Stimulated activated CD8-positive, alpha-beta memory T cell treated with anti-CD3 and anti-CD28 coated beads, Interleukin-15, amount 100 ng/mL, for 48 hours (primary cell): ENCODE results near the gene MPI.

ENCODE experiments used
- DNase-seq, 2 donors: peaks; one replicate each; pipeline ENCODE4 v3.0.0-alpha.2; 2020; ENCODE audit warnings: low read depth in 2 of 2

The MPI gene, protein sequence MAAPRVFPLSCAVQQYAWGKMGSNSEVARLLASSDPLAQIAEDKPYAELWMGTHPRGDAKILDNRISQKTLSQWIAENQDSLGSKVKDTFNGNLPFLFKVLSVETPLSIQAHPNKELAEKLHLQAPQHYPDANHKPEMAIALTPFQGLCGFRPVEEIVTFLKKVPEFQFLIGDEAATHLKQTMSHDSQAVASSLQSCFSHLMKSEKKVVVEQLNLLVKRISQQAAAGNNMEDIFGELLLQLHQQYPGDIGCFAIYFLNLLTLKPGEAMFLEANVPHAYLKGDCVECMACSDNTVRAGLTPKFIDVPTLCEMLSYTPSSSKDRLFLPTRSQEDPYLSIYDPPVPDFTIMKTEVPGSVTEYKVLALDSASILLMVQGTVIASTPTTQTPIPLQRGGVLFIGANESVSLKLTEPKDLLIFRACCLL

DNA sequence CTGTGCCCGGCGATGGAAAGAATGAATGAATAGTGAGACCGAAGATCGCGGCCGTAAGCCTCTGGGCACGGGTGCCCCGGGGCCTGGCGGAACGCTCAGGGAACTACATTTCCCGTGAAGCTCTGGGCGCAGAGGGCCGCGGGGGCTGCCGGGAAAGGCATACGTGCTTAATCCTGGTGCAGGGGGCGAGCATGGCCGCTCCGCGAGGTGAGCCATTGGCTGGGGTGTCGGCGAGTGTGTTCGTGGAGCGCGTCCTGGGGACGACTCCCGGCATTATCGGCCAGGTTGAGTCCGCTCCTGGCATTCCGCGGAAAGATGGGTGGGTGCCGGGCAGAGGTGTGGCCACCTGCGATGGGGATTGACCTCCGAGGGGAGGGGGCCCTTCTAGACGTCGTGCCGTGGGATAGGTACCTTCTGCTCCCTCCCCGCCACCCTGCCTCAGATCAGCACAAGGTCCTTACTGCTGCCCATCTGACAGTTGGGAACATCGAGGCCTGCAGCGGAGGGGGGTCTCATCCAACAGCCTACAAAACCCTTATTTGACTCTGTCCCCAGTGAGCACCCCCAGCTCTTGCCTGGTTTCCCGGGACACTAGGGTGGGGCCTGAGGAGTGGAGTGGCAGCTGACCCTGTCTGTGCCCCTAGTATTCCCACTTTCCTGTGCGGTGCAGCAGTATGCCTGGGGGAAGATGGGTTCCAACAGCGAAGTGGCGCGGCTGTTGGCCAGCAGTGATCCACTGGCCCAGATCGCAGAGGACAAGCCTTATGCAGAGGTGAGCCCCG, at the start of gene MPI:
MPI (plus strand) TSS at position 160 of the 782 bp plus-strand sequence; CDS start at position 192, 32 bp downstream.
- peak; percentile 85 for DNase-seq

DNA sequence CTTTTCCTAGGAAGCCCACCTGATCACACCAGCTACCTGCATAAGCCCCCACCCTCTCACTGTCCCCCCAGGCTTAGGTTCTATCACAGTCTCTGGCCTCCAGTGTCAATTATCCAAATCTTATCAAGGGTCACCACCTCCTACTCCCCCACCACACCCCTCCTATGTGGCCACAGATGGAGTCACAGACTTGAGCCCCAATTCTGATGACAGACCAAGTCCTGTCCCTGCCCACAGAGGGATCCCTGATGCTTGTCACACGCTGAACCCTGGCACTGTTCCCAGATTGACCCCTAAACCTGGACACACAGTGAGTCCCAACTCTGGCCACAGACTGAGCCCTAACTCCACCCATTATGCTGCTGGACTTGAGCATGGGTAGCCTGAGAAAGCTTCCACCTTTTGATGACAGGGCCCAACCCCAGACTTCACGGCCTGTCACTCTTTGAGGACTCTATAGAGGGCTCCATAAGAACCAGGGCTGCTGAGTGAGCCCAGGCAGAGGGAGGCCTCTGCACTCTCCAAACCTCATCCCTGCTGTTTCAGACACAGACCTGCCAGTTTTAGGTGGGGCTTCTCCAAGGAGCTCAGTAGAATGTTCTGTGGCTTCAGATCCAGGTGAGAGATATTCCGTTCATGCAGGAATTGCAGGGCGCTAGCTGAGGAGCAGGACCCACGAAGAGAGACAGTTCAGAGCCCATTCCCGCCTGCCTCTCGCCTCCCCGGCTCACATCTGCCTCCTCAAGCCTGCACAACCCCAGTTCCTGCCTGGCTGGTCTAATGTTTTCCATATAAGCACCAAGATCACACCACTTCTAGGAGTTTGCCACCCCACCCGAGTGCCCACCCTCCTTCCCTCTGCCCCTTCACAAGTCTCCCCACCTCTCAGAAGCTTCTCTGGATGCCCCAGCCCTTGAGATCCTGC, 48.7 kb upstream of the MPI start:
- DNase-seq, result no peak

DNA sequence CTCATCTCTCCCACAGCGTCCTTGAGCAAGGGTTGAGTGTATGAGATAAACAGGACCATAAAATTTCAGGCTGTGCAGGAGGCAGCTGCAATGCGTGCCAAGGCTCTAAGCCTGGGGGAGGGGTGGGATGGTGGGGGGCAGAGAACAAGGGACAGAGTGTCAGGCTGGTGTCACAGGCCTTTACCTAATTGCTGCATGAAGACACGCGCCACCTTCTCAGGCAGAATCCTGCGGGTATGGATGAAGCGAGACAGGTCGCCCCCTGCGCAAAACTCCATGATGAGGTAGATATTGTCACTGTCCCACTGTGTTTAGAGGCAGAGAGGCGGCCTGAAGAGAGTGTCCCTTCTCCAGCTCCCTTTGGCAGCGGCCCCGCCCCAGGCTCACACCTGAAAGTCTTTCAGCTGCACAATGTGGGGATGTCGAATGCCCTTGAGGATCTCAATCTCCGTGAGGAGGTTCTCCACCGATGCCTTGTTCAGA, 47.9 kb upstream of the MPI start:
- no peak for DNase-seq

DNA sequence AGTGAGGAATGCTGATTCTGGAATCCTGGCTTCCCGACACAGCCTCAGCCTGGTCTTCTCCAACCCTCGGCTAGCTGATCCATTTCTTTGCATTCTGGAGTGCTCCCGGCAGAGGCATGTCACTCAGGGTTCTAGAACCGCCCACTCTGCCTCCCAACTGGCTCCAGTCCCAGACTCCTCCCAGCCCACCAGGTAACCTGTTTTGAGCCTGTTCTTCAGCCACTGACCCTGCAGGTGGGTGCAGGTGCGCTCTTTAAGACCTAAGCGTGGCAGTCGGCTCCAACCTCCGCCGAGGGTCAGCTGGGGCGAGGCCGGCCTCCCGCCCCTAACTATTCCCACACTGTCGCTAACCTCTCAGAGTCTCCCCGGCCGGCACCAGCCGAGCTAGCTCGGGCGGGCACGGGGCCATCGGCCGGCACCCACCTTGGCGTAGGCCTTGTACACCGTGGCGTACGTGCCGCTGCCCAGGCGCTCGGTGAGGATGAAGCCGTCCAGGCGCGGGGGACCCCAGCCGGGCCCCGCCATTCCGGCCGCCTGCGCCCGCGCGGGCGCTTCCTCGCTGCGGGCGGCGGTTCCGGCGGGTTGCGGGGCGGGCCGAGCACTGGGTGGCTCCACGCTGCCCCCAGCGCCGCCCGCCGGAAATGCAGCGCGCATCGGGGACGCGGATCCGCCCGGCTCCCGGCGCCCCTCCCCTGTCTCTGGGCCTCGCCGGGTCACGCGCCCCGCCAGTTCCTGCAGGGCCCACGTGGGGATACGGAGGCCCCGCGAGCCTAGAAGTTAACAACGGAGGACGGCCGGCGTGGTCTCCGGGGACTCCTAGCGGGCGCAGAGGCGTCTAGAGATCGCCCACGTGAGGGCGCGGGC, 47.0 kb upstream of the MPI start, which contains the start of gene ULK3:
ULK3 (minus strand) TSS at position 576 of the 864 bp plus-strand sequence; CDS start at position 525, 51 bp downstream.
- DNase-seq, result peak; percentile 87 to 88

DNA sequence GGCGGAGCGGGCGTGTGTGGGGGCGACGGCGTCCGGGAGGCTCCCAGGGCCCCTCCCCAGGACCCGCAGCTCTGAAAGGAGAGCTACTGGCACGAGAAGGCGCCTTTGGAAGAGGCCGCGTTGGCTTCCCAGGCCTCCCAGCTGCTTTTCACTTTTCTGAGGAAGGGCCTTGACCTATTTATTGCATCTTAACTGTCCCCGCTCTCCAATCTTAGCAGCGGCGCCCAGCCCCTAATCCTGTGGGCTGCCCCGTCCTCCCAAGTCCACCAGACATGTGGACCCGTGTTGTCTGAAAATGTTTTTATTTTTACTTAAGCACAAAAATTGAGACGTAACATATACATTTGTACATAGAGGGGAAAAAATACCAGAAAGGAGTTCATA, 46.4 kb upstream of the MPI start:
- no peak for DNase-seq

DNA sequence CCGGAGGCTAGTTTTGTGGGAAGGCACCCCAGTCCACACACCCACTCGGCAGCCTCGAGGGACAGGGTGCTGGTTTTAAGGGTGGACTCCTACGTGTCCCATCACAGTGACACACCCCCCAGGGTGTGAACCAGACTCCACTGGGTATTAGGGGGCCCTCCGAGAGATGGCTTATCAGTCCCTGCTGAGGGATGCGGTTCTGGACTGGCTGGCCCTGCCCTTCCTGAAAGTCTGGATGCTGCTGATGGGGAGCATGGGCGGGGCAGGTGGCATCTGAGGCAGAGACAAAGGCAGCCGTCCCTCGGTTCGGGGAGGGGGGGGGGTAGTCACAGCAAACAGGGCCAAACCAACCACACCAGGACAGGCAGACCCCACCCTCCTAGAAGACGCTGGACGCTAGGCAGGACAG, 45.9 kb upstream of the MPI start:
- DNase-seq, result peak in 1 of 2 donors; percentile 5

DNA sequence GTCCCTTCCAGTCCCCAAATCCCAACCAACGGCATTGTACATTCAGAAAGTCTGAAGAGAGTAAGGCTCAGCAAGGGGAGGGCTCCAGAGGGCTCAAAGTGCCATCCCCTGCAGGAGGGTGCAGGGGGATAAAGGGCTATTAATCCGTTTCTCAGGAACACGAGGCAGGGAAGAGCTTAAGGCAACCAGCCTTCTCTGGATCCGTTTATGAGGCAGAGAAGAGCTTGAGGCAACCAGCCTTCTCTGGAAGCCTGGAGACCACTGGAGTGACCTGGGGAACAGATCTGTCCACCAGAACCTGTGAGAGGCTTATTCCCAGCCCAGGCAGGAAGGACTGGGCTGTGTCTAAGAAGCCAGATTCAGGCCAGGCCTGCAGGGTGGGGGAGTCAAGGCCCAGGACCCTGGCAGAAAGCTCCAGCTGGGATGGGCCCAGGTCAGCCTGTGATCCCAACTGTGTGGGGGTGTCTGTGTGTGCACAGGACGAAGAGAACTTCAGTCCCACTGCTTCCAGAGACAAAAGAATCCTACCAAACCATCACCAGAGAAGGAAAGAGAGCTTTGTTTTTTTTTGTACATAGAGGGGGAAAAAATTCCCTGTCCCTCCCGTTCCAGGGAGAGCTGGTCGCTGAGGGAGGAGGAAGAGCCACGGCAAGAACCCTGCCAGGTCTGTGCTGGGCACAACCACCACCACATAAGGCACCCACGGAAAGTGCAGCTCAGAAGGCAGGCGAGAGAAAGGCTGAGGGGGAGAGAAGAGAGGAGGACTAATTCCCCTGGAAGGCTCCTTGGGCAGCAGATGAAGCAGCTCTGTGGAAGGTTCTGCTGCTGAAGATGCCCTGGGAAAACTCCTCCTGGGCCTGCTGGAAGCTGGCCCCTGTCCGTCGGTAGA, 45.3 kb upstream of the MPI start:
- peak in 1 of 2 donors; percentile 1 for DNase-seq

DNA sequence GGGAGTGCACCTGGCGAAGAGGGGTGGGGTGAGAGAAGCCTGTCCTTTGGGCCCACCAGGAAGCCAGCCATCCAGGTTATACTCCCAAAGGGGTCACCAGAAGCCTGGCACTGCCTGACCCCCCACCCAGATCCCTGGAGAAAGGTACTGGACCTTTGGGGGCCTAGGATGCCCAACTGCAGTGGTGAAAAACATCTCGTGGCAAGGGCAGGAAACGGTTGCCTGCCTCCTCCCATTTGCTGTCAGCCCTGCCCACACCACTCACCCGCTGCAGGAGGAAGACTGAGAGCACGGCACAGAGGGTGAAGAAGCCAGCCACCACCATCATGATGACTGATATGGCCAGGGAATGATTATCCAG, 44.7 kb upstream of the MPI start:
- peak; percentile 36 for DNase-seq

DNA sequence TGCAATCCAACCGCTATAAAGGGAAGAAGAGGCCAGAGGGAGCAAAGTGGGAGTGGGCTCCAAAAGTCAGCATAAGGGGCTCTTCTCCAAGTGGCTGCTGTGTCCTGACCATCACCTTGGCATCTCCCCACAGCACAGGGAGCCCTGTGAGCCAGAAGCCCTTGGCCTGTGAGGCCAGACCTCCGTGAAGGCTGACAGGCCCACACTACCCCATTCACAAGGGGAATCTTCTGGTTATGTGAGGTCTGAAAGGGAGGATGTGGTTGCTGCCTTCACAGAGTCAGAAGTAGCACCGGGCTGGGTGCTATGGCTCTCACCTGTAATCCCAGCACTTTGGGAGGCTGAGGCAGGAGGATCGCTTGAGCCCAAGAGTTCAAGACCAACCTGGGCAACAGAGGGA, 44.3 kb upstream of the MPI start:
- DNase-seq, result peak in 1 of 2 donors; percentile 3

DNA sequence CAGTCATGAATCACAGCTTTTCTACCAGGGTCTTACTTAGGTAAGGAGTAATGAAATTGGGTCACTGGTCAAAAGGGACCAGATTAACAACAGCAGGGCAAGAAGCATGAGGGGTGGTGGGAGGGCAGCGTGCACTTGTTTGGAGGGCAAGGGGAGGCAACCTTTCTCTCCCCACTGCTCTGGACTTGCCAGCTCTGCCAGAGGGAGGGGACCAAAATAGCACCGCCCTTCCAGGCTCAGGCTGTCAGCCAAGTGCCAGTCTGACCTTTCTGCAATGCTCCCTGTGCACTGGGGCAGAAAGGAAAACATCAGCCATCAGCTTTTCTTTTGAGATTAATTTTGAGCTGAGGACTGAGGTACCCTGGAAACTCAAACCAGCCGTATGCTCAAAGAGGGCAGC, 42.4 kb upstream of the MPI start:
- DNase-seq, result no peak

DNA sequence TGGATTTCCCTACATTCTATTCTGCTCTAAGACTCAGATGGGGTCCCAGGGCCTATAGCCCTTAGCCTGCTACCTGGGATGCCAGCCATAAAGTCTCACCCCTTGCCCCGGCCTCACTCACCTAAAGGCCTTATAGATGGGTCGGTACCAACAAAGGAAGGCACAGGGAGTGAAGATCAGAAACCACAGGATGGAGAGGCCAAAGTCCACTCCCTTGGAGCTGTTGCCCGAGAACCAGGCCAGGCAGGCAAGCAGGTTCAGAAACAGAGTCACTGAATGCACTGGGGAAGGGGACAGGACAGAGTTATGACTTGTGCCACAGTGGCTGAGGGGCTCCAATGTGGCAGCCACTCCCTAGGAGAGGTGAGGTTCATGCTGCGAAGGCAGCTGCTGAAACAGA, 39.4 kb upstream of the MPI start:
- no peak for DNase-seq

DNA sequence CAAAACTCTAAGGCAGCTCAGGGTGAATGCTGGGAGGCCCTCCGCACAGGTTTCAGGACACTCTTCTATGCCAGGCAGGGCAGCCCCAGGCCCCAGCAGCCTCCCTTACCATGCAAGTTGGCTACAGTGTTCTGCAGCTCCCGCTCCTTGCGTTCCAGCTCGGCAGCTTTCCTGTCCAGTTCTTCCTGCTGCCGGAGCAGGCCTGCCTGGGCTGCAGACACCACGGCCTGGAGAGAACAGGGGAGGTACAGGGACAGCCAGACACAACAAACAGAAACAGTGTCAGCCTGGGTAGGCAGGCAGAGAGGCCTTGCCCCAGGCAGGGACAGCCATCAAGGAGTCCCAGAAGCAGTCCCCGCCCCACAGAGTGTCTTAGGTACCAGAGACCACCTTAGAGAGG, 37.9 kb upstream of the MPI start:
- no peak for DNase-seq

DNA sequence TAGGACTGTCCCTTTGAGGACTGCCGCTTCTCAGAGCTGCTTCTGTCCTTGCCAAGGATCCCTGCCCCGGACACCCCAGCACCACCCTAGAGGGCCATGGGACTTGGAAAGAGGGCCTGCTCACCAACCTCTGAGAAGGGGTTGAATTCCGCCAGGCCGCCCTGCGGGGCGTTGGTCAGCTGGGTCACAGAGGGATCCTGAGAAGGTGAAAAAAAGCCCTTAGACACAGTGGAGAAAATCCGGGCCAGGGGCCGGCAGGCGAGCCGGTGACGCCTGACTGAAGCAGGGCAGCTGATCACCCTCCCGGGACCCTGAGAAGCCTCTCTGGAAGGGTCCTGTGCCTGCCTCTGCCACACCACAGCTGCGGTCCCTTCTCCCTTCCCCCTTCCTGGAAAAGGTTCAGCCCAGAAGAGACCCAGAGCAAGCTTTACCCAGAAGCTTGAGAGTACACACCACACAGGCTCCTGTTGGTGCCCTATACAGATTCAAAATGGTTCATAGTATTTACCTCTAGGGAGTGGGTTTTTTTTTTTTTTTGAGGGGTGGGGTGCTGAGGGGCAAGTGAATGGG, 35.3 kb upstream of the MPI start:
- no peak for DNase-seq

DNA sequence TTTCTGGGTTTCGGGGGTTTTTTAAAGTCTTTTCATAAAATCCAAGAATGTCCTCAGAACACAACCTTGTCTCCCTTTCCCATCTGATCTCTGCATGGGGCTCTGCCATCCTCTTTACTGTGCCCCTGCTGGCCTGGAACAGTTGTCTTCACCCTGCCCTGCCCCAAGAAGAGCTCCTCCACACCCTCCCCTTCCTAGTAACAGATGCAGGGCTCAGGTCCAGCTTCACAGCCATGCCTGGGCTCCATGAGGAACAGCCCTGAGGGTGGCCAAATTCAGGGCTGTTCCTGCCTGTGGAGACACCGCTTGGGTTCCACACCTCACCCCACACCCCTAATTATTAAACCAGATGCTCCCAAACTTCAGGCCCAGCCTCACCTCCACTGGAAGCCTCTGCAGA, 34.0 kb upstream of the MPI start:
- no peak for DNase-seq

DNA sequence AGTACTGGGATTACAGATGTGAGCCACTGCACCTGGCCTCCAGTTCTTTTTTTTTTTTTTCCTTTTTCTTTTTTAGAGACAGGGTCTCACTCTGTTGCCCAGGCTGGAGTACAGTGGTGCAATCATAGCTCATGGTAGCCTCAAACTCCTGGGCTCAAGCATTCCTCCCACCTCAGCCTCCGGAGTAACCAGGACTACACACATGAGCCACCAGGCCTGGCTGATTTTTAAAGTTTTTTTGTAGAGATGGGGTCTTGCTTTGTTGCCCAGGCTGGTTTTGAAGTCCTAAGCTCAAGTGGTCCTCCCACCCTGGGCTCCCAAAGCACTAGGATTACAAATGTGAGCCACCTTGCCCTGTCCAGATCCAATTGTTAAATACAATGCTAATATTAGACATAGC, 33.3 kb upstream of the MPI start:
- DNase-seq, result no peak

DNA sequence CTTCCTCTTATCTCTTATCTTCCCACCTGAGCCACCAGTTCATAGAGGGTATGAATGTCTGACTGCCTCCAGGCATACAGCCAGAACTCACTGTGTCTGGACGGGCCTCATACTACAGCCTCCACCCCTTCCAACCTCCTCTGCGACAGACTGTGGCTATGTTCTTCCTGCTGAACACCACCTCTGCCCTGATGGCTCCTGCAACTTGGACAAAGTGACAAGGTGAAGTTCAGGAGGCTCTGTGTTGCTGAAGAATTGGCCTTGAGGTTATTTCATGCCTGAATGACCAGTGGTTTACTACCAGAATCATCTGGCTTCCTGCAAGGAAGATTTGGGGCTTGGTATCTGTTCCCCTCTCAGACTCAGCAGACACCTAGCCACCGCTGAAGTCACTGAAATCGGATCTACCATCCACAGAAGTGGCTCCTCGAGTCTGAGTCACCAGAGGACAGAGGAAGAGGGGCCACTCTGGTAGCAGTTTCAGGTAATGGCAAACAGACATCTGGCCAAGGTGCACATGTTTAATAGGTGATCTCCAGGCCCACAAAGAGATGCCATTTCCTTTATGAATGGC, 32.7 kb upstream of the MPI start:
- no peak for DNase-seq

DNA sequence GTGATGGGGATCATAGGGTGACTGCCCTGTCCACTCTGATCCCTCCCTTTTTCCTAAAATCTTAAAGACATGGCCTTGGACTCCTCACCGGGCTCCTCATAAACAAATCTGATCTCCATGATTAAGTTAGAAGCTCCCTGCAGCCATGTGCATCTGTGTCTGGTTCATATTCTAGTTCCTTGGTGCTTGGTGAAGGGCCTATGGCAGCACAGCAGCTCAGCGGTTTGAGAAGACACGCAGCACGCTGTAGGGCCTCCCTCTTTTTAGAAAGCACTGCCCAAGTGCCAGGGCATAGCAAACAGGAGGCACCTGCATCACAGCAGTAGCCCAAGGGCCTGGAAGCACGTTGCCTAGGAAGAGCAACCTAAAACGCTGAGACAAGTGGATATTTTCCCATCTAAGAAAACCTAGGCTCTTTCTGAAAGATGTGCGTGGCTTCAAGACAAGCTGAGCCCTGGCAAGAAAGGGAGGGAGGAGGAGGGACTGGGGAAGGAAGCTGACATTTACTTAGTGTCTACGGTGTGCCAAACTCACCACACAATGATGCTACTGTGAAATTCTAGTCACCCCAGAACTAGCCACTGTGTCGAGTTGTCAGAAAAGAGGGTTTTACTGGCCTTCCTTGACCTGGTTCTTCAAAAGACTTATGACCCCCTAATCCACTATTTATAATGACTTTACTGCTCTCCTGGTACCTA, 32.0 kb upstream of the MPI start:
- DNase-seq, result no peak

DNA sequence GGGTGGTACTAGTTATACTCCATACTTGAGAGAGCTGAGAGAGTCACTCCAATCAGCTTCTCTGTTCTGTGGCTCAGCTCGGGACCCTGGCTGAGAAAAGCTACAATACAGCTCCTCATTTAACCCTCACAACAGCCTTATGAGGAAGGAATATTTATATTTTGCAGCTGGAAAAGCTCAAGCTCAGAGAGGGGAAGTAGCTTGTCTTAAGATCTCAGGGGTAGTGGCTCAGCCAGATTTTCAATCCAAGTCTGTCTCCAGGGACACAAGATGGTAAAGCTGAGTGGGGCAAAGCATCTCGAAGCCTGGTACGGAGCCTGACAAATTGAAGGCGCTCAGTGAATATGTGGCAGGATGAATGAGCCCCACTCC, 31.5 kb upstream of the MPI start:
- DNase-seq, result no peak
